Mucosa of stomach (tissue), 1 donor: ENCODE measurements around the gene LPP.

Experiments used
- H3K27me3 ChIP-seq: one replicate; pipeline ENCODE4 v1.7.0; 2013; ENCODE audit warnings: mild to moderate bottlenecking, low read length; ENCODE audit not compliant: control insufficient read depth, insufficient read depth
- H3K36me3 ChIP-seq: one replicate; pipeline ENCODE4 v1.7.0; 2013; ENCODE audit warnings: low read length; ENCODE audit not compliant: control insufficient read depth, insufficient read depth
- H3K4me1 ChIP-seq: one replicate; pipeline ENCODE4 v1.7.0; 2013; ENCODE audit warnings: mild to moderate bottlenecking, low read length; ENCODE audit not compliant: control insufficient read depth, insufficient read depth
- H3K4me3 ChIP-seq: one replicate; pipeline ENCODE4 v1.7.0; 2013; ENCODE audit warnings: low read length
- H3K9ac ChIP-seq: one replicate; pipeline ENCODE4 v1.7.0; 2013; ENCODE audit warnings: mild to moderate bottlenecking, low read length, moderate library complexity
- H3K9me3 ChIP-seq: one replicate; pipeline ENCODE4 v1.7.0; 2013; ENCODE audit warnings: mild to moderate bottlenecking, low read length, moderate library complexity; ENCODE audit not compliant: control insufficient read depth
- donor health status: Pancreatic carcinoma.

LPP gene

GRCh38 chr3:188662214-188662613, 508.3 kb downstream of the LPP start:
- Histone ChIP-seq H3K27me3 (no peaks in the 10 kb centered on the region), H3K4me1 (peaks cover 14% of the 10 kb centered on the region), H3K9ac (no peak overlapping the region)

GRCh38 chr3:188662795-188663194, 508.8 kb downstream of the LPP start:
- H3K27me3 ChIP-seq, result no peaks in the 10 kb centered on the region
- no peak overlapping the region for H3K4me3 ChIP-seq
- peaks cover 14% of the 10 kb centered on the region for H3K4me1 ChIP-seq
- no peaks in the 10 kb centered on the region for H3K9me3 ChIP-seq
- H3K36me3 ChIP-seq, result no peaks in the 10 kb centered on the region
- H3K9ac ChIP-seq, result no peak overlapping the region

More at GRCh38 chr3:188662214-188662613, 508.3 kb downstream of the LPP start:
- H3K36me3 ChIP-seq, result no peaks in the 10 kb centered on the region
- H3K9me3 ChIP-seq, result no peaks in the 10 kb centered on the region
- no peak overlapping the region for H3K4me3 ChIP-seq

GRCh38 chr3:188663839-188664238, 509.9 kb downstream of the LPP start:
- peaks cover 14% of the 10 kb centered on the region for H3K4me1 ChIP-seq
- no peaks in the 10 kb centered on the region for H3K36me3 ChIP-seq
- no peaks in the 10 kb centered on the region for H3K27me3 ChIP-seq
- H3K9ac ChIP-seq, result no peak overlapping the region
- H3K4me3 ChIP-seq, result no peak overlapping the region
- H3K9me3 ChIP-seq, result no peaks in the 10 kb centered on the region

- Histone ChIP-seq H3K9ac (no peak overlapping the region), H3K36me3 (no peaks in the 10 kb centered on the region), H3K27me3 (no peaks in the 10 kb centered on the region), H3K4me1 (peaks cover 6% of the 10 kb centered on the region), H3K4me3 (no peak overlapping the region), H3K9me3 (no peaks in the 10 kb centered on the region)
Measured at GRCh38 chr3:188664795-188665194, 510.8 kb downstream of the LPP start.

- no peaks in the 10 kb centered on the region for H3K9me3 ChIP-seq
- H3K9ac ChIP-seq, result no peak overlapping the region
- no peak overlapping the region for H3K4me3 ChIP-seq
- no peaks in the 10 kb centered on the region for H3K27me3 ChIP-seq
- H3K36me3 ChIP-seq, result no peaks in the 10 kb centered on the region
- no peaks in the 10 kb centered on the region for H3K4me1 ChIP-seq
Measured at GRCh38 chr3:188667926-188668325, 514.0 kb downstream of the LPP start.

- Histone ChIP-seq H3K4me3 (no peak overlapping the region), H3K4me1 (no peaks in the 10 kb centered on the region), H3K9ac (no peak overlapping the region), H3K27me3 (no peaks in the 10 kb centered on the region), H3K36me3 (no peaks in the 10 kb centered on the region), H3K9me3 (no peaks in the 10 kb centered on the region)
Measured at GRCh38 chr3:188670446-188670845, 516.5 kb downstream of the LPP start.

- Histone ChIP-seq H3K4me3 (no peak overlapping the region), H3K9me3 (no peaks in the 10 kb centered on the region), H3K36me3 (no peaks in the 10 kb centered on the region), H3K9ac (no peak overlapping the region), H3K27me3 (no peaks in the 10 kb centered on the region), H3K4me1 (no peaks in the 10 kb centered on the region)
Measured at GRCh38 chr3:188671971-188672370, 518.0 kb downstream of the LPP start.

GRCh38 chr3:188672840-188673239, 518.9 kb downstream of the LPP start:
- no peaks in the 10 kb centered on the region for H3K36me3 ChIP-seq
- no peaks in the 10 kb centered on the region for H3K9me3 ChIP-seq
- H3K9ac ChIP-seq, result no peak overlapping the region
- no peak overlapping the region for H3K4me3 ChIP-seq
- no peaks in the 10 kb centered on the region for H3K27me3 ChIP-seq
- no peaks in the 10 kb centered on the region for H3K4me1 ChIP-seq

GRCh38 chr3:188673646-188674186, 519.8 kb downstream of the LPP start:
- no peaks in the 10 kb centered on the region for H3K36me3 ChIP-seq
- H3K9me3 ChIP-seq, result no peaks in the 10 kb centered on the region
- no peaks in the 10 kb centered on the region for H3K27me3 ChIP-seq
- H3K4me1 ChIP-seq, result no peaks in the 10 kb centered on the region
- no peak overlapping the region for H3K9ac ChIP-seq
- H3K4me3 ChIP-seq, result no peak overlapping the region

GRCh38 chr3:188674595-188674994, 520.6 kb downstream of the LPP start:
- Histone ChIP-seq H3K4me1 (no peaks in the 10 kb centered on the region), H3K4me3 (no peak overlapping the region), H3K9ac (no peak overlapping the region), H3K9me3 (no peaks in the 10 kb centered on the region), H3K27me3 (no peaks in the 10 kb centered on the region), H3K36me3 (no peaks in the 10 kb centered on the region)

GRCh38 chr3:188677344-188677743, 523.4 kb downstream of the LPP start:
- H3K4me3 ChIP-seq, result no peak overlapping the region
- no peaks in the 10 kb centered on the region for H3K9me3 ChIP-seq
- no peak overlapping the region for H3K9ac ChIP-seq
- no peaks in the 10 kb centered on the region for H3K36me3 ChIP-seq
- H3K4me1 ChIP-seq, result no peaks in the 10 kb centered on the region
- no peaks in the 10 kb centered on the region for H3K27me3 ChIP-seq

GRCh38 chr3:188680189-188680588, 526.2 kb downstream of the LPP start:
- Histone ChIP-seq H3K9ac (no peak overlapping the region), H3K4me1 (peaks cover 15% of the 10 kb centered on the region), H3K4me3 (no peak overlapping the region)

GRCh38 chr3:188680605-188681004, 526.6 kb downstream of the LPP start:
- peaks cover 15% of the 10 kb centered on the region for H3K4me1 ChIP-seq
- H3K9ac ChIP-seq, result no peak overlapping the region
- no peaks in the 10 kb centered on the region for H3K27me3 ChIP-seq
- no peak overlapping the region for H3K4me3 ChIP-seq
- no peaks in the 10 kb centered on the region for H3K9me3 ChIP-seq
- H3K36me3 ChIP-seq, result no peaks in the 10 kb centered on the region

More at GRCh38 chr3:188680189-188680588, 526.2 kb downstream of the LPP start:
- Histone ChIP-seq H3K36me3 (no peaks in the 10 kb centered on the region), H3K27me3 (no peaks in the 10 kb centered on the region), H3K9me3 (no peaks in the 10 kb centered on the region)
